ENCODE data around the gene MCUB.
"Not testable (repeated sequence)": the region's sequence is repeated elsewhere in the genome, so short reads cannot be mapped to it uniquely, and the experiment has no call there.

The MCUB gene

GRCh38 chr4:109559983-109560686 lies at the start of gene MCUB:
MCUB (plus strand) TSS chr4:109560246; CDS start chr4:109560338, 92 bp downstream.
- DNase-seq (ENCODE audit: low read depth) = peak; percentile 70

GRCh38 chr4:109510687-109511086 lies 49.4 kb upstream of the MCUB start:
- no peak for DNase-seq (ENCODE audit: low read depth)

GRCh38 chr4:109511414-109511813 lies 48.6 kb upstream of the MCUB start:
- no peak for DNase-seq (ENCODE audit: low read depth)

- DNase-seq (ENCODE audit: low read depth) = not testable (repeated sequence)
These were observed 46.7 kb upstream of the MCUB start for GRCh38 chr4:109513368-109513767.

- no peak for DNase-seq (ENCODE audit: low read depth)
These were observed 27.9 kb upstream of the MCUB start for GRCh38 chr4:109532182-109532581.

GRCh38 chr4:109545401-109545800 lies 14.6 kb upstream of the MCUB start:
- no peak for DNase-seq (ENCODE audit: low read depth)

- DNase-seq (ENCODE audit: low read depth) = no peak
These were observed 12.7 kb upstream of the MCUB start for GRCh38 chr4:109547394-109547793.

- peak; percentile 39 for DNase-seq (ENCODE audit: low read depth)
These were observed 11.4 kb upstream of the MCUB start for GRCh38 chr4:109548655-109549054.

- DNase-seq (ENCODE audit: low read depth) = no peak
These were observed 7.8 kb upstream of the MCUB start for GRCh38 chr4:109552237-109552636.

- DNase-seq (ENCODE audit: low read depth) = no peak
These were observed 6.9 kb upstream of the MCUB start for GRCh38 chr4:109553130-109553529.

GRCh38 chr4:109554971-109555370 lies 5.1 kb upstream of the MCUB start:
- DNase-seq (ENCODE audit: low read depth) = no peak

GRCh38 chr4:109557433-109557832 lies 2.6 kb upstream of the MCUB start:
- no peak for DNase-seq (ENCODE audit: low read depth)

- not testable (repeated sequence) for DNase-seq (ENCODE audit: low read depth)
These were observed 2.0 kb upstream of the MCUB start for GRCh38 chr4:109558095-109558494.

- DNase-seq (ENCODE audit: low read depth) = no peak
These were observed 442 bp upstream of the MCUB start for GRCh38 chr4:109559625-109559982.

- DNase-seq (ENCODE audit: low read depth) = peak; percentile 47
These were observed 828 bp downstream of the MCUB start for GRCh38 chr4:109560687-109561461.

GRCh38 chr4:109562457-109563239 lies 2.6 kb downstream of the MCUB start:
- DNase-seq (ENCODE audit: low read depth) = no peak

GRCh38 chr4:109571494-109571893 lies 11.4 kb downstream of the MCUB start:
- DNase-seq (ENCODE audit: low read depth) = no peak

- no peak for DNase-seq (ENCODE audit: low read depth)
These were observed 12.1 kb downstream of the MCUB start for GRCh38 chr4:109572154-109572553.

GRCh38 chr4:109574443-109574850 lies 14.4 kb downstream of the MCUB start:
- no peak for DNase-seq (ENCODE audit: low read depth)

GRCh38 chr4:109574931-109575804 lies 15.1 kb downstream of the MCUB start:
- DNase-seq (ENCODE audit: low read depth) = no peak

GRCh38 chr4:109576462-109576861 lies 16.4 kb downstream of the MCUB start:
- no peak for DNase-seq (ENCODE audit: low read depth)

- no peak for DNase-seq (ENCODE audit: low read depth)
These were observed 18.8 kb downstream of the MCUB start for GRCh38 chr4:109578846-109579245.

Measured in GM04504 (cell line).